Dermis microvascular lymphatic vessel endothelial cell (primary cell): Measurements from ENCODE around the gene DLG5. TPM values are rescaled to one million over a fixed set of nuclear protein-coding genes. Genes with fewer than 3 reads are reported as not detected.

ENCODE experiments used
- DNase-seq, 2 donors: peaks; one replicate each; pipeline versions ENCODE4 v3.0.0 to v3.0.0-alpha.2; 2010; ENCODE audit warnings: low read depth in 2 of 2
- total RNA-seq: library from RNA; depleted of rRNA; stranded (reverse); fragments of >200 nt; gene quantifications from 2 replicates; pipeline ENCODE4 v1.2.1, GENCODE V29; 2014

DLG5 gene
- total RNA-seq, 1 donor from 2014 or later = 5.4 TPM

- no peak for DNase-seq
These were observed 82.4 kb downstream of the DLG5 start for GRCh38 chr10:77844177-77844576.

GRCh38 chr10:77843264-77843663 lies 83.3 kb downstream of the DLG5 start:
- no peak for DNase-seq

- no peak for DNase-seq
These were observed 83.8 kb downstream of the DLG5 start for GRCh38 chr10:77842652-77843212.

GRCh38 chr10:77841711-77842375 lies 84.7 kb downstream of the DLG5 start:
- DNase-seq = no peak

GRCh38 chr10:77840636-77841035 lies 85.9 kb downstream of the DLG5 start:
- DNase-seq = no peak

- no peak for DNase-seq
These were observed 88.5 kb downstream of the DLG5 start for GRCh38 chr10:77837925-77838595.

- DNase-seq = peak in 1 of 2 donors; percentile 34
These were observed 89.2 kb downstream of the DLG5 start for GRCh38 chr10:77837248-77837924.

- peak; percentile 30 to 71 for DNase-seq
These were observed 90.2 kb downstream of the DLG5 start for GRCh38 chr10:77836299-77836820.

GRCh38 chr10:77835669-77836086 lies 90.9 kb downstream of the DLG5 start:
- peak in 1 of 2 donors; percentile 42 for DNase-seq

GRCh38 chr10:77834943-77835668 lies 91.4 kb downstream of the DLG5 start:
- DNase-seq = no peak

- DNase-seq = no peak
These were observed 92.0 kb downstream of the DLG5 start for GRCh38 chr10:77834540-77834939.

GRCh38 chr10:77833792-77834191 lies 92.8 kb downstream of the DLG5 start:
- no peak for DNase-seq

GRCh38 chr10:77833225-77833624 lies 93.3 kb downstream of the DLG5 start:
- DNase-seq = no peak

GRCh38 chr10:77832238-77832637 lies 94.3 kb downstream of the DLG5 start:
- no peak for DNase-seq

GRCh38 chr10:77829356-77829755 lies 97.2 kb downstream of the DLG5 start:
- DNase-seq = no peak

GRCh38 chr10:77828377-77828776 lies 98.2 kb downstream of the DLG5 start:
- DNase-seq = no peak

- no peak for DNase-seq
These were observed 99.2 kb downstream of the DLG5 start for GRCh38 chr10:77827366-77827765.

GRCh38 chr10:77825965-77826364 lies 100.6 kb downstream of the DLG5 start:
- no peak for DNase-seq

GRCh38 chr10:77824908-77825307 lies 101.6 kb downstream of the DLG5 start:
- DNase-seq = no peak

- DNase-seq = no peak
These were observed 102.6 kb downstream of the DLG5 start for GRCh38 chr10:77823811-77824542.

- no peak for DNase-seq
These were observed 105.0 kb downstream of the DLG5 start for GRCh38 chr10:77821551-77821950.
